Measurements from ENCODE around the gene BAIAP2.

The BAIAP2 gene

GRCh38 chr17:80997424-80998117 is 37.4 kb upstream of the BAIAP2 start:
- H3K4me3 ChIP-seq (ENCODE audit: low read depth, low read length): no peak overlapping the region
- DNase-seq (ENCODE audit: low read depth): no peak
- TF ChIP-seq CTCF (IDR thresholded peaks at IDR 0.05; ENCODE audit: low read depth, low read length, missing control alignments): no peak
- in situ Hi-C loops (cut with HindIII; ENCODE audit: low sequenced_read_pairs): no loop called here

GRCh38 chr17:80998118-80998747 is 36.7 kb upstream of the BAIAP2 start:
- no peak for DNase-seq (ENCODE audit: low read depth)
- no peak overlapping the region for H3K4me3 ChIP-seq (ENCODE audit: low read depth, low read length)
- no peak for TF ChIP-seq CTCF (IDR thresholded peaks at IDR 0.05; ENCODE audit: low read depth, low read length, missing control alignments)
- in situ Hi-C loops (cut with HindIII; ENCODE audit: low sequenced_read_pairs): no loop called here

- H3K4me3 ChIP-seq (ENCODE audit: low read depth, low read length): no peak overlapping the region
- DNase-seq (ENCODE audit: low read depth): no peak
- TF ChIP-seq CTCF (IDR thresholded peaks at IDR 0.05; ENCODE audit: low read depth, low read length, missing control alignments): no peak
- in situ Hi-C loops (cut with HindIII; ENCODE audit: low sequenced_read_pairs): no loop called here
These were observed 36.0 kb upstream of the BAIAP2 start for GRCh38 chr17:80998748-80999535.

GRCh38 chr17:80999536-81000333 is 35.2 kb upstream of the BAIAP2 start:
- no peak for TF ChIP-seq CTCF (IDR thresholded peaks at IDR 0.05; ENCODE audit: low read depth, low read length, missing control alignments)
- in situ Hi-C loops (cut with HindIII; ENCODE audit: low sequenced_read_pairs): no loop called here
- DNase-seq (ENCODE audit: low read depth): no peak
- no peak overlapping the region for H3K4me3 ChIP-seq (ENCODE audit: low read depth, low read length)

- H3K4me3 ChIP-seq (ENCODE audit: low read depth, low read length): no peak overlapping the region
- in situ Hi-C loops (cut with HindIII; ENCODE audit: low sequenced_read_pairs): no loop called here
- no peak for TF ChIP-seq CTCF (IDR thresholded peaks at IDR 0.05; ENCODE audit: low read depth, low read length, missing control alignments)
- DNase-seq (ENCODE audit: low read depth): no peak
These were observed 34.7 kb upstream of the BAIAP2 start for GRCh38 chr17:81000334-81000630.

Data from astrocyte of the cerebellum (primary cell).